Fibroblast of peridontal ligament (primary cell): ENCODE data around the gene ATP6V1G3.
"Not testable (repeated sequence)": the region's sequence is repeated elsewhere in the genome, so short reads cannot be mapped to it uniquely, and the experiment has no call there.

ENCODE experiments used
- DNase-seq: peaks from one replicate; pipeline ENCODE4 v3.0.0-alpha.2; 2010; ENCODE audit errors: extremely low read depth

The ATP6V1G3 gene

GRCh38 chr1:198542632-198543031 lies 2.2 kb upstream of the ATP6V1G3 start:
- DNase-seq, result no peak

GRCh38 chr1:198541737-198542136 lies 1.3 kb upstream of the ATP6V1G3 start:
- DNase-seq, result no peak

GRCh38 chr1:198538579-198539364 lies 1.7 kb downstream of the ATP6V1G3 start:
- no peak for DNase-seq

GRCh38 chr1:198535631-198536030 lies 4.8 kb downstream of the ATP6V1G3 start:
- no peak for DNase-seq

GRCh38 chr1:198534548-198535418 lies 5.7 kb downstream of the ATP6V1G3 start:
- no peak for DNase-seq

- DNase-seq, result no peak
Measured at GRCh38 chr1:198531891-198532290, 8.6 kb downstream of the ATP6V1G3 start.

GRCh38 chr1:198530953-198531352 lies 9.5 kb downstream of the ATP6V1G3 start:
- DNase-seq, result no peak

- peak; percentile 96 for DNase-seq
Measured at GRCh38 chr1:198529414-198529813, 11.1 kb downstream of the ATP6V1G3 start.

- DNase-seq, result peak; percentile 53
Measured at GRCh38 chr1:198528364-198528763, 12.1 kb downstream of the ATP6V1G3 start.

- DNase-seq, result no peak
Measured at GRCh38 chr1:198524556-198524955, 15.9 kb downstream of the ATP6V1G3 start.

GRCh38 chr1:198524127-198524526 lies 16.4 kb downstream of the ATP6V1G3 start:
- not testable (repeated sequence) for DNase-seq

- DNase-seq, result peak; percentile 41
Measured at GRCh38 chr1:198523182-198523950, 17.1 kb downstream of the ATP6V1G3 start.

GRCh38 chr1:198520524-198521254 lies 19.8 kb downstream of the ATP6V1G3 start:
- DNase-seq, result no peak

- DNase-seq, result no peak
Measured at GRCh38 chr1:198519639-198520501, 20.6 kb downstream of the ATP6V1G3 start.

- no peak for DNase-seq
Measured at GRCh38 chr1:198517623-198518199, 22.8 kb downstream of the ATP6V1G3 start.

GRCh38 chr1:198500096-198500495 lies 40.4 kb downstream of the ATP6V1G3 start:
- peak; percentile 36 for DNase-seq

GRCh38 chr1:198499588-198499987 lies 40.9 kb downstream of the ATP6V1G3 start:
- peak; percentile 70 for DNase-seq

GRCh38 chr1:198498881-198499280 lies 41.6 kb downstream of the ATP6V1G3 start:
- peak; percentile 47 for DNase-seq

- DNase-seq, result peak; percentile 38
Measured at GRCh38 chr1:198498103-198498385, 42.4 kb downstream of the ATP6V1G3 start.
